ENCODE results near the gene LRRC10. TPM values are rescaled to one million over a fixed set of nuclear protein-coding genes. Genes with fewer than 3 reads are reported as not detected.

Gene LRRC10
- total and polyA plus RNA-seq, 4 donors, result 0.06 TPM; not detected in 3

DNA sequence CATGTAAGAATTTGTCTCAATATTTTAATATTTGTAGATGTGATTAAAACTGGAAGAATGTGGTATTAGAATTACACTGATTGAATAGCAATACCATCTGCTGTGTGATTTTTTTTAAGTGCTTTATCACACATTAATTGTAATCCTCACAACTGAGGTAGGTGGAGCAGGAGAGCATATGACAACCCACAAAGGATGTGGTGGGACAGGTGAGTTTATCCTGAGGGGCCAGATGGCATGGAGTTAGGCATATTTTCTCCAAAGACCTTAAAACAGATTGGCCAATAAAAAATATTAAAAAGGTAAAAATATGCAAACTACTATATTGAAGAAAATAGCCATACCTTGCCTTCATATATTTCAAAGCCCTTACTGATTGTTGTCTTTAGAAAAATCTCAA, 7.8 kb downstream of the LRRC10 start:
- Histone ChIP-seq H3K27ac (ENCODE audit: low read depth, low read length) (no peak overlapping the region), H3K27me3 (ENCODE audit: control insufficient read depth, insufficient read depth, low read length) (no peaks in the 10 kb centered on the region), H3K36me3 (ENCODE audit: control insufficient read depth, insufficient read depth, low read length) (peaks cover 24% of the 10 kb centered on the region), H3K9me3 (ENCODE audit: control insufficient read depth, insufficient read depth, low read length) (no peaks in the 10 kb centered on the region), H3K4me3 (ENCODE audit: low read depth, low read length) (no peak overlapping the region), H3K4me1 (ENCODE audit: control insufficient read depth, insufficient read depth, low read length) (no peaks in the 10 kb centered on the region)
- DNase-seq (ENCODE audit: low read depth in 4 of 6, low spot score in 6 of 6), result no peak

- H3K4me3 ChIP-seq (ENCODE audit: low read depth, low read length), result no peak overlapping the region
- H3K9me3 ChIP-seq (ENCODE audit: control insufficient read depth, insufficient read depth, low read length), result no peaks in the 10 kb centered on the region
- 83% methylated on average over 1 of the region's 6 CpGs for WGBS (ENCODE audit: insufficient coverage)
- no peaks in the 10 kb centered on the region for H3K27me3 ChIP-seq (ENCODE audit: control insufficient read depth, insufficient read depth, low read length)
- no peak for DNase-seq (ENCODE audit: low read depth in 4 of 6, low spot score in 6 of 6)
- H3K27ac ChIP-seq (ENCODE audit: low read depth, low read length), result no peak overlapping the region
- H3K4me1 ChIP-seq (ENCODE audit: control insufficient read depth, insufficient read depth, low read length), result no peaks in the 10 kb centered on the region
- peaks cover 24% of the 10 kb centered on the region for H3K36me3 ChIP-seq (ENCODE audit: control insufficient read depth, insufficient read depth, low read length)
Observed at GRCh38 chr12:69601962-69602685, 8.6 kb downstream of the LRRC10 start.

DNA sequence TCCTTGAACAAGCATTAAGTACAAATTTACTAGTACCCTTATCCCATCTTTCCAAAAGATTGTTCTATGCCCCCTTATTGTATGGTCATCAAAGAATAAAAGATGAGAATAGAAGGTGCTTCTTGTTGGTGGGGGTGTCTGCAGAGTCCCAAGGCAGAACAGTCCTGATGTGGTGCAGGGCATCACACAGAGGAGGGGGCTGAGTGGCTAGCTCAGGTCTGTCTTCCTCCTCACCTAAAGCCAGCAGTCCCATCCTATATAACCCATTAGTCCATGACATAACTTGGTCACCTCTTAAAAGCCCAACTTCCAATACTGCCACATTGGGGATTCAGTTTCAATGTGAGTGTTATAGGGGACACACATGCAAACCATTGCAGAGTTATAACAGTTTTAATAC, 9.9 kb downstream of the LRRC10 start:
- no peak for DNase-seq (ENCODE audit: low read depth in 4 of 6, low spot score in 6 of 6)
- Histone ChIP-seq H3K4me1 (ENCODE audit: control insufficient read depth, insufficient read depth, low read length) (no peaks in the 10 kb centered on the region), H3K27me3 (ENCODE audit: control insufficient read depth, insufficient read depth, low read length) (no peaks in the 10 kb centered on the region), H3K9me3 (ENCODE audit: control insufficient read depth, insufficient read depth, low read length) (no peaks in the 10 kb centered on the region), H3K4me3 (ENCODE audit: low read depth, low read length) (no peak overlapping the region), H3K27ac (ENCODE audit: low read depth, low read length) (no peak overlapping the region), H3K36me3 (ENCODE audit: control insufficient read depth, insufficient read depth, low read length) (peaks cover 24% of the 10 kb centered on the region)

DNA sequence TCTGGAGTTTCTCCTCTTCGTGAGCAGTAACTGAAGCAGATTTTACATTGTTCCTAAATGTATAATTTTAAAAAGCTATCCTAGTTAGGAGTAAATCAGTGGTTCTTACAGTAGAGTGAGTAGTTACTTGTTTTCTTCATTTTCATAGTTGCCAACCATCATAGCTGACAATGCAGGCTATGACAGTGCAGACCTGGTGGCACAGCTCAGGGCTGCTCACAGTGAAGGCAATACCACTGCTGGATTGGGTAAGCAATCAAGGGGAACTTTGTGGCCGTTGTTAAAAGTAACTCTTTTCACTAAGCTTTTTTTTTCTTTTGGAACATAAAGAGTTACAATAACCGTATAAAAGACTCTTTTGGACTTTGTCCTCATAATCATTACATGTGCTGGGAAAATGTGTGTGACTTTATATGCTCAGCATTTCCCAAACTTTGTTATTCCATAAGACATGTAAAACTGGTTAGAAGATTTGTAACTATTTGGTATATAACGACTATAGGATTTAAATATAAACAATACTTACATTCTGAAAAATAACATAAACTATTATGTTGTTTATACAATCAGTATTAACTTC, 12.4 kb downstream of the LRRC10 start:
- Histone ChIP-seq H3K27me3 (ENCODE audit: control insufficient read depth, insufficient read depth, low read length) (no peaks in the 10 kb centered on the region), H3K9me3 (ENCODE audit: control insufficient read depth, insufficient read depth, low read length) (no peaks in the 10 kb centered on the region), H3K27ac (ENCODE audit: low read depth, low read length) (no peak overlapping the region), H3K4me1 (ENCODE audit: control insufficient read depth, insufficient read depth, low read length) (no peaks in the 10 kb centered on the region), H3K4me3 (ENCODE audit: low read depth, low read length) (no peak overlapping the region), H3K36me3 (ENCODE audit: control insufficient read depth, insufficient read depth, low read length) (peaks cover 37% of the 10 kb centered on the region)
- DNase-seq (ENCODE audit: low read depth in 4 of 6, low spot score in 6 of 6), result no peak
- WGBS (ENCODE audit: insufficient coverage), result no CpG with 5 or more reads among the region's 4 CpGs

- H3K27ac ChIP-seq (ENCODE audit: low read depth, low read length), result no peak overlapping the region
- DNase-seq (ENCODE audit: low read depth in 4 of 6, low spot score in 6 of 6), result peak in 1 of 6 donors; percentile 19
- peaks cover 39% of the 10 kb centered on the region for H3K36me3 ChIP-seq (ENCODE audit: control insufficient read depth, insufficient read depth, low read length)
- no peaks in the 10 kb centered on the region for H3K9me3 ChIP-seq (ENCODE audit: control insufficient read depth, insufficient read depth, low read length)
- no peak overlapping the region for H3K4me3 ChIP-seq (ENCODE audit: low read depth, low read length)
- no CpG with 5 or more reads among the region's 2 CpGs for WGBS (ENCODE audit: insufficient coverage)
- no peaks in the 10 kb centered on the region for H3K27me3 ChIP-seq (ENCODE audit: control insufficient read depth, insufficient read depth, low read length)
- H3K4me1 ChIP-seq (ENCODE audit: control insufficient read depth, insufficient read depth, low read length), result no peaks in the 10 kb centered on the region
Observed at GRCh38 chr12:69595689-69596088, 15.0 kb downstream of the LRRC10 start.

DNA sequence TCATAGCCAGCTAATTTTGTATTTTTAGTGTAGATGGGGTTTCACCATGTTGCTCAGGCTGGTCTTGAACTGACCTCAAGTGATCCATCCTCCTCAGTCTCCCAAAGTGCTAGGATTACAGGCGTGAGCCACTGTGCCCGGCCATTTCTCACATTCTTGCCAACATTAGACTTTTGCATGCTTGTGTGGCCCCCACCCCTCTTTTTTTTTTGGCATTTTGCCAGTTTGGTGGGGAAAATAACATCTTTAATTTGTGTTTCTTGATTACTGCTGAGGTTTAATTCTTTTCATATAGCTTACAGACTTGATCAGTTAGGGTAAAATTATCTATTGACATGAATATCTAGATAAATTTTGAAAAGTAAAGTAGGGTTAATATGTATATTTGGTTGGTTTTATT, 21.6 kb downstream of the LRRC10 start:
- WGBS (ENCODE audit: insufficient coverage), result no CpG with 5 or more reads among the region's 2 CpGs
- no peak for DNase-seq (ENCODE audit: low read depth in 4 of 6, low spot score in 6 of 6)
- no peak overlapping the region for H3K4me3 ChIP-seq (ENCODE audit: low read depth, low read length)
- H3K27me3 ChIP-seq (ENCODE audit: control insufficient read depth, insufficient read depth, low read length), result no peaks in the 10 kb centered on the region
- H3K36me3 ChIP-seq (ENCODE audit: control insufficient read depth, insufficient read depth, low read length), result peaks cover 37% of the 10 kb centered on the region
- no peak overlapping the region for H3K27ac ChIP-seq (ENCODE audit: low read depth, low read length)
- H3K4me1 ChIP-seq (ENCODE audit: control insufficient read depth, insufficient read depth, low read length), result peaks cover 5% of the 10 kb centered on the region
- no peaks in the 10 kb centered on the region for H3K9me3 ChIP-seq (ENCODE audit: control insufficient read depth, insufficient read depth, low read length)

DNA sequence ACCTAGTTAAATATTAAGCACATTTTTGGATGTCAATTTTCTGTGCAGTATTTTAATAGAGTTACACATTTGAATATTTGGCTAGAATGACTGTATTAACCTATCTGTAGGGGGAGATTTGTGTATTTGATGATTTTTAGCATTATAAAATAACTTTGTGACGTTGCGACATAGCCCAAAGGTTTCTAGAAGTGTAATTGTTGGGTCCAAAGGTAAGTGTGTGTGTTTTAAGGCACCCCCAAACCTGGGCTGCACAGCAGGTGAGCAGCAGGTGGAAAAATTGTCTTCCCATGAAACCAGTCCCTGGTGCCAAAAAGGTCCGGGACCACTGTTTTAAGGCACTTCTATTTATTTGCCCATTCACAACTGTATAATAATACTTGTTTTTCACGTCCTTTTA, 22.2 kb downstream of the LRRC10 start:
- Histone ChIP-seq H3K4me3 (ENCODE audit: low read depth, low read length) (no peak overlapping the region), H3K27ac (ENCODE audit: low read depth, low read length) (no peak overlapping the region), H3K4me1 (ENCODE audit: control insufficient read depth, insufficient read depth, low read length) (peaks cover 5% of the 10 kb centered on the region), H3K27me3 (ENCODE audit: control insufficient read depth, insufficient read depth, low read length) (no peaks in the 10 kb centered on the region), H3K9me3 (ENCODE audit: control insufficient read depth, insufficient read depth, low read length) (no peaks in the 10 kb centered on the region), H3K36me3 (ENCODE audit: control insufficient read depth, insufficient read depth, low read length) (peaks cover 32% of the 10 kb centered on the region)
- WGBS (ENCODE audit: insufficient coverage), result 100% methylated on average over 2 of the region's 4 CpGs
- no peak for DNase-seq (ENCODE audit: low read depth in 4 of 6, low spot score in 6 of 6)

GRCh38 chr12:69585189-69586062, 25.3 kb downstream of the LRRC10 start, which contains the start of gene CCT2:
Gene CCT2 (plus strand): TSS chr12:69585459. CDS start chr12:69585522, 63 bp downstream.
- H3K9me3 ChIP-seq (ENCODE audit: control insufficient read depth, insufficient read depth, low read length), result no peaks in the 10 kb centered on the region
- peak; percentile 88 to 99 (median 92) for DNase-seq (ENCODE audit: low read depth in 4 of 6, low spot score in 6 of 6)
- H3K4me3 ChIP-seq (ENCODE audit: low read depth, low read length), result peak within 1 kb of the TSS; percentile 97
- H3K4me1 ChIP-seq (ENCODE audit: control insufficient read depth, insufficient read depth, low read length), result peaks cover 5% of the 10 kb centered on the region
- peak within 1 kb of the TSS; percentile 95 for H3K27ac ChIP-seq (ENCODE audit: low read depth, low read length)
- peaks cover 16% of the 10 kb centered on the region for H3K36me3 ChIP-seq (ENCODE audit: control insufficient read depth, insufficient read depth, low read length)
- 0% methylated on average over 63 of the region's 63 CpGs for WGBS (ENCODE audit: insufficient coverage)
- no peaks in the 10 kb centered on the region for H3K27me3 ChIP-seq (ENCODE audit: control insufficient read depth, insufficient read depth, low read length)

DNA sequence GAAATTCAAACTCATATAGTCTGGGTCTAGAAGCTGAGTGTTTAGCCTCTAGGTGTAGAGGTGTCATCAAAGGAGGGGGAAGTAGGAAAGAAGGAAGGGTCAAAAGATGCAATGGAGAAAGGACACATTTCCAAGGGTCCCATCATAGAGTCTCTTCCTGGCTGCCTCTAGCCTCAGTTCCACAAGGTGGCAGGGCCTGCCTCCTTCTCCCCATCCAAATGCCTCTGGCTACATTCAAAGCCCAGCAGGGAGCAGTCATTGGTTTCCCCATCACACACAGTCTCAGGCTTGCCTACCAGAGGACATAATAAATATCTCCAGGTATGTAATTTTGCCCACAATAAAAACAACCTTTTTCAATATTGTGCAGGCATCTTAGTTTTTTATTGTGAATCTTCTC, 27.5 kb downstream of the LRRC10 start:
- Histone ChIP-seq H3K27me3 (ENCODE audit: control insufficient read depth, insufficient read depth, low read length) (no peaks in the 10 kb centered on the region), H3K4me3 (ENCODE audit: low read depth, low read length) (no peak overlapping the region), H3K4me1 (ENCODE audit: control insufficient read depth, insufficient read depth, low read length) (peaks cover 5% of the 10 kb centered on the region), H3K36me3 (ENCODE audit: control insufficient read depth, insufficient read depth, low read length) (peaks cover 6% of the 10 kb centered on the region), H3K27ac (ENCODE audit: low read depth, low read length) (no peak overlapping the region), H3K9me3 (ENCODE audit: control insufficient read depth, insufficient read depth, low read length) (no peaks in the 10 kb centered on the region)
- DNase-seq (ENCODE audit: low read depth in 4 of 6, low spot score in 6 of 6), result peak in 2 of 6 donors; percentile 8 to 22
